DMS 273 treated with DMSO at 0.1 percent for 48 hours (cell line): ENCODE measurements around the gene ATP5F1D.
A peak's percentile ranks its signal among the peaks of the same experiment; 100 is the strongest.
"Not testable (repeated sequence)": the region's sequence is repeated elsewhere in the genome, so short reads cannot be mapped to it uniquely, and the experiment has no call there.

Source experiments
- DNase-seq: peaks from one replicate; lab custom pipeline; 2025; lab: John Stamatoyannopoulos, UW

Gene ATP5F1D

GRCh38 chr19:1233115-1233667 is 8.4 kb upstream of the ATP5F1D start:
- no peak for DNase-seq

GRCh38 chr19:1234051-1234954 is 7.2 kb upstream of the ATP5F1D start:
- no peak for DNase-seq

- DNase-seq, result no peak
Measured at GRCh38 chr19:1234955-1235380, 6.6 kb upstream of the ATP5F1D start.

- no peak for DNase-seq
Measured at GRCh38 chr19:1235625-1236538, 5.7 kb upstream of the ATP5F1D start.

- DNase-seq, result no peak
Measured at GRCh38 chr19:1236576-1236975, 5.0 kb upstream of the ATP5F1D start.

GRCh38 chr19:1237027-1237659 is 4.4 kb upstream of the ATP5F1D start:
- no peak for DNase-seq

GRCh38 chr19:1237754-1238368 is 3.7 kb upstream of the ATP5F1D start, which contains the start of gene CBARP:
Gene CBARP (minus strand): TSS chr19:1238005. CDS start chr19:1236100, 1,905 bp downstream.
- no peak for DNase-seq

- DNase-seq, result no peak
Measured at GRCh38 chr19:1238369-1239303, 2.9 kb upstream of the ATP5F1D start.

- DNase-seq, result no peak
Measured at GRCh38 chr19:1239420-1239795, 2.1 kb upstream of the ATP5F1D start.

- peak; percentile 30 for DNase-seq
Measured at GRCh38 chr19:1239796-1240737, 1.5 kb upstream of the ATP5F1D start.

GRCh38 chr19:1240925-1241324 is 626 bp upstream of the ATP5F1D start:
- no peak for DNase-seq

GRCh38 chr19:1243768-1244692 is 2.5 kb downstream of the ATP5F1D start:
- DNase-seq, result peak; percentile 61

- DNase-seq, result no peak
Measured at GRCh38 chr19:1244693-1245451, 3.3 kb downstream of the ATP5F1D start.

GRCh38 chr19:1245494-1246264 is 4.1 kb downstream of the ATP5F1D start:
- DNase-seq, result no peak

GRCh38 chr19:1246265-1247087 is 4.9 kb downstream of the ATP5F1D start:
- not testable (repeated sequence) for DNase-seq

- no peak for DNase-seq
Measured at GRCh38 chr19:1247748-1248138, 6.2 kb downstream of the ATP5F1D start.
